Neuron (in vitro differentiated cells): Measurements from ENCODE around the gene FRMD1.

Experiments used
- H2AFZ ChIP-seq: one replicate; pipeline ENCODE4 v1.6.1; 2013; ENCODE audit warnings: low read depth, mild to moderate bottlenecking, inconsistent platforms, low read length, moderate library complexity
- H3K27me3 ChIP-seq: one replicate; pipeline ENCODE4 v1.6.1; 2013; ENCODE audit warnings: low read length; ENCODE audit not compliant: insufficient read depth
- H3K36me3 ChIP-seq: one replicate; pipeline ENCODE4 v1.6.1; 2013; ENCODE audit warnings: low read length; ENCODE audit not compliant: insufficient read depth
- H3K4me1 ChIP-seq: one replicate; pipeline ENCODE4 v1.6.1; 2013; ENCODE audit warnings: low read length; ENCODE audit not compliant: insufficient read depth
- H3K4me3 ChIP-seq: 2 replicates; pipeline ENCODE4 v1.5.1; 2013; ENCODE audit warnings: mild to moderate bottlenecking, low read length, moderate library complexity
- H3K9me3 ChIP-seq: one replicate; pipeline ENCODE4 v1.6.1; 2013; ENCODE audit warnings: low read length

Gene FRMD1

GRCh38 chr6:168105813-168106632, 27.0 kb upstream of the FRMD1 start:
- H2AFZ ChIP-seq, result no peak overlapping the region
- H3K9me3 ChIP-seq, result no peaks in the 10 kb centered on the region
- no peak overlapping the region for H3K4me3 ChIP-seq
- no peaks in the 10 kb centered on the region for H3K4me1 ChIP-seq
- H3K36me3 ChIP-seq, result no peaks in the 10 kb centered on the region
- H3K27me3 ChIP-seq, result no peaks in the 10 kb centered on the region

GRCh38 chr6:168104636-168105035, 25.6 kb upstream of the FRMD1 start:
- H3K27me3 ChIP-seq, result no peaks in the 10 kb centered on the region
- H2AFZ ChIP-seq, result no peak overlapping the region
- no peak overlapping the region for H3K4me3 ChIP-seq
- H3K4me1 ChIP-seq, result no peaks in the 10 kb centered on the region
- H3K9me3 ChIP-seq, result no peaks in the 10 kb centered on the region
- H3K36me3 ChIP-seq, result no peaks in the 10 kb centered on the region

GRCh38 chr6:168103050-168103830, 24.2 kb upstream of the FRMD1 start:
- Histone ChIP-seq H3K27me3 (no peaks in the 10 kb centered on the region), H2AFZ (no peak overlapping the region)

GRCh38 chr6:168102315-168102985, 23.4 kb upstream of the FRMD1 start:
- no peaks in the 10 kb centered on the region for H3K9me3 ChIP-seq
- H3K36me3 ChIP-seq, result no peaks in the 10 kb centered on the region
- H3K27me3 ChIP-seq, result no peaks in the 10 kb centered on the region
- H3K4me3 ChIP-seq, result no peak overlapping the region
- H2AFZ ChIP-seq, result no peak overlapping the region
- peaks cover 2% of the 10 kb centered on the region for H3K4me1 ChIP-seq

More at GRCh38 chr6:168103050-168103830, 24.2 kb upstream of the FRMD1 start:
- Histone ChIP-seq H3K36me3 (no peaks in the 10 kb centered on the region), H3K9me3 (no peaks in the 10 kb centered on the region), H3K4me3 (no peak overlapping the region), H3K4me1 (peaks cover 2% of the 10 kb centered on the region)

- H3K4me3 ChIP-seq, result no peak overlapping the region
- no peaks in the 10 kb centered on the region for H3K27me3 ChIP-seq
- no peaks in the 10 kb centered on the region for H3K36me3 ChIP-seq
These were observed 22.7 kb upstream of the FRMD1 start for GRCh38 chr6:168101590-168102314.

GRCh38 chr6:168100803-168101589, 22.0 kb upstream of the FRMD1 start:
- Histone ChIP-seq H3K4me3 (no peak overlapping the region), H3K27me3 (no peaks in the 10 kb centered on the region)

More at GRCh38 chr6:168101590-168102314, 22.7 kb upstream of the FRMD1 start:
- Histone ChIP-seq H2AFZ (no peak overlapping the region), H3K4me1 (peaks cover 2% of the 10 kb centered on the region), H3K9me3 (no peaks in the 10 kb centered on the region)

GRCh38 chr6:168100011-168100802, 21.2 kb upstream of the FRMD1 start:
- H3K4me3 ChIP-seq, result no peak overlapping the region
- H3K4me1 ChIP-seq, result peaks cover 2% of the 10 kb centered on the region
- no peaks in the 10 kb centered on the region for H3K36me3 ChIP-seq
- H3K27me3 ChIP-seq, result no peaks in the 10 kb centered on the region
- no peaks in the 10 kb centered on the region for H3K9me3 ChIP-seq
- H2AFZ ChIP-seq, result no peak overlapping the region

More at GRCh38 chr6:168100803-168101589, 22.0 kb upstream of the FRMD1 start:
- Histone ChIP-seq H2AFZ (no peak overlapping the region), H3K4me1 (peaks cover 2% of the 10 kb centered on the region), H3K9me3 (no peaks in the 10 kb centered on the region), H3K36me3 (no peaks in the 10 kb centered on the region)

GRCh38 chr6:168099201-168100010, 20.4 kb upstream of the FRMD1 start:
- Histone ChIP-seq H3K4me1 (peaks cover 2% of the 10 kb centered on the region), H3K9me3 (no peaks in the 10 kb centered on the region), H2AFZ (peak overlapping the region; percentile 31), H3K27me3 (no peaks in the 10 kb centered on the region), H3K4me3 (no peak overlapping the region), H3K36me3 (no peaks in the 10 kb centered on the region)

- Histone ChIP-seq H3K4me3 (no peak overlapping the region), H3K4me1 (peaks cover 2% of the 10 kb centered on the region), H3K36me3 (no peaks in the 10 kb centered on the region), H3K9me3 (no peaks in the 10 kb centered on the region), H3K27me3 (no peaks in the 10 kb centered on the region), H2AFZ (no peak overlapping the region)
These were observed 19.4 kb upstream of the FRMD1 start for GRCh38 chr6:168098431-168098861.

- Histone ChIP-seq H3K36me3 (no peaks in the 10 kb centered on the region), H3K4me1 (peaks cover 2% of the 10 kb centered on the region), H3K27me3 (no peaks in the 10 kb centered on the region), H2AFZ (no peak overlapping the region), H3K4me3 (no peak overlapping the region), H3K9me3 (no peaks in the 10 kb centered on the region)
These were observed 18.8 kb upstream of the FRMD1 start for GRCh38 chr6:168097621-168098430.
